ENCODE data around the gene FANCM.

Gene FANCM

DNA sequence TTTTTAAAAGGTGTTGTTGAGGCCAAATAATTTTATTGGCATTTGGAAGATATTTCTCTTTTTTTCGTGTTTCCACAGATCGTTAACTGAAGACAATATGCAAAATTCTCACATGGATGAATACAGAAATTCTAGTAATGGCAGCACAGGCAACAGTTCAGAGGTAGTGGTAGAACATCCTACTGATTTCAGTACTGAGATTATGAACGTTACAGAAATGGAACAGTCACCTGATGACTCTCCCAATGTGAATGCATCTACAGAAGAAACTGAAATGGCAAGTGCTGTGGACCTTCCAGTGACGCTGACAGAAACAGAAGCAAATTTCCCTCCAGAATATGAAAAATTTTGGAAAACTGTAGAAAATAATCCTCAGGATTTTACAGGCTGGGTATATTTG is 40.6 kb upstream of the FANCM start:
- no peak overlapping the region for H3K4me3 ChIP-seq (ENCODE audit: low read depth in 1 of 2, low read length in 1 of 2)
- H3K27ac ChIP-seq, result no peak overlapping the region
- H3K27me3 ChIP-seq, result no peaks in the 10 kb centered on the region
- H3K36me3 ChIP-seq, result peaks cover 26% of the 10 kb centered on the region
- peaks cover 0 to 7% of the 10 kb centered on the region in 2 experiments for H3K4me1 ChIP-seq (ENCODE audit: control insufficient read depth in 1 of 2, insufficient read depth in 1 of 2, low read depth in 1 of 2, low read length in 1 of 2)
- no peaks in the 10 kb centered on the region for H3K9me3 ChIP-seq
- TF ChIP-seq, protein P1, sequence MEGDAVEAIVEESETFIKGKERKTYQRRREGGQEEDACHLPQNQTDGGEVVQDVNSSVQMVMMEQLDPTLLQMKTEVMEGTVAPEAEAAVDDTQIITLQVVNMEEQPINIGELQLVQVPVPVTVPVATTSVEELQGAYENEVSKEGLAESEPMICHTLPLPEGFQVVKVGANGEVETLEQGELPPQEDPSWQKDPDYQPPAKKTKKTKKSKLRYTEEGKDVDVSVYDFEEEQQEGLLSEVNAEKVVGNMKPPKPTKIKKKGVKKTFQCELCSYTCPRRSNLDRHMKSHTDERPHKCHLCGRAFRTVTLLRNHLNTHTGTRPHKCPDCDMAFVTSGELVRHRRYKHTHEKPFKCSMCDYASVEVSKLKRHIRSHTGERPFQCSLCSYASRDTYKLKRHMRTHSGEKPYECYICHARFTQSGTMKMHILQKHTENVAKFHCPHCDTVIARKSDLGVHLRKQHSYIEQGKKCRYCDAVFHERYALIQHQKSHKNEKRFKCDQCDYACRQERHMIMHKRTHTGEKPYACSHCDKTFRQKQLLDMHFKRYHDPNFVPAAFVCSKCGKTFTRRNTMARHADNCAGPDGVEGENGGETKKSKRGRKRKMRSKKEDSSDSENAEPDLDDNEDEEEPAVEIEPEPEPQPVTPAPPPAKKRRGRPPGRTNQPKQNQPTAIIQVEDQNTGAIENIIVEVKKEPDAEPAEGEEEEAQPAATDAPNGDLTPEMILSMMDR (IDR thresholded peaks at IDR 0.05), result no peak

DNA sequence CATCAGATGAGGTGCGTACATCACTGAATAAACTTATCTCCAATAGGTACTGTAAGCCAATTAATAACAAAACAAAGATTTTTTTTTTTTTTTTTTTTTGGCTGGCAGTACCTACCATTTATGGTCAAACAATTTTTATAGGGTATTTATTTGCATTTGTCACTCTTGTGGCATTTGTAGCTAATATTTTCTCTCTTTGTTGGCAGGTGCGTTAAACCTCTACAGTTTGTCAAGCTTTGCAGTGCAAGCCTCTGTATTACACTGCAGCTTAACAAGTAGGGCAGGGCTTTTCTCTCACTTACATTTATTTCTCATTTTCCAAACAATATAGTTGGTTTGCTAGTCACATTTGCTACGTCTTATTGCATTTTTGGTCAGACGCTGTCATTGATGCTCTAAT is 39.5 kb upstream of the FANCM start:
- TF ChIP-seq, protein P1 (IDR thresholded peaks at IDR 0.05), result no peak
- peaks cover 27% of the 10 kb centered on the region for H3K36me3 ChIP-seq

DNA sequence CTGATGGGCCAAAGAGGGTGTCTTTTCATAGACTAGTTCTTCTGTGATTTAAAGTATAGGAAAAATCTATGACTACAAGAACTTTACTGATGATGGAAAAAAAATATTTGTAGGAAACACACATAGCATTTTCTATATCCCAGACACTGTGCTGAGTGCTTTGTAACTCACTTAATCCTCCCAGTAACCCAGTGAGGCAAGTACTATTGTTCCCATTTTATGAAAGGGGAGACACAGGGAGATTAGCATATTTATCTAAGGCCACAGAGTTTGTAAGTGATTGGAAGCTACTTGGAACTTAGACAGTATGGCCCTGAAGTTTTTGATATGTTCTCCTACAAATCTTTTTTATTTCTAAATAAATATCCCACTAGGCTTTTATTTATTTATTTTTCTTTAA is 31.9 kb upstream of the FANCM start:
- Histone ChIP-seq H3K4me1 (ENCODE audit: control insufficient read depth in 1 of 2, insufficient read depth in 1 of 2, low read depth in 1 of 2, low read length in 1 of 2) (no peaks in the 10 kb centered on the region), H3K4me3 (ENCODE audit: low read depth in 1 of 2, low read length in 1 of 2) (no peak overlapping the region), H3K9me3 (no peaks in the 10 kb centered on the region), H3K36me3 (peaks cover 29% of the 10 kb centered on the region), H3K27me3 (no peaks in the 10 kb centered on the region), H3K27ac (no peak overlapping the region)
- TF ChIP-seq, protein P1 (IDR thresholded peaks at IDR 0.05), result no peak

More for the DNA sequence above, 39.5 kb upstream of the FANCM start:
- H3K27me3 ChIP-seq, result no peaks in the 10 kb centered on the region
- no peak overlapping the region for H3K4me3 ChIP-seq (ENCODE audit: low read depth in 1 of 2, low read length in 1 of 2)
- peaks cover 0 to 7% of the 10 kb centered on the region in 2 experiments for H3K4me1 ChIP-seq (ENCODE audit: control insufficient read depth in 1 of 2, insufficient read depth in 1 of 2, low read depth in 1 of 2, low read length in 1 of 2)
- H3K27ac ChIP-seq, result no peak overlapping the region
- no peaks in the 10 kb centered on the region for H3K9me3 ChIP-seq

DNA sequence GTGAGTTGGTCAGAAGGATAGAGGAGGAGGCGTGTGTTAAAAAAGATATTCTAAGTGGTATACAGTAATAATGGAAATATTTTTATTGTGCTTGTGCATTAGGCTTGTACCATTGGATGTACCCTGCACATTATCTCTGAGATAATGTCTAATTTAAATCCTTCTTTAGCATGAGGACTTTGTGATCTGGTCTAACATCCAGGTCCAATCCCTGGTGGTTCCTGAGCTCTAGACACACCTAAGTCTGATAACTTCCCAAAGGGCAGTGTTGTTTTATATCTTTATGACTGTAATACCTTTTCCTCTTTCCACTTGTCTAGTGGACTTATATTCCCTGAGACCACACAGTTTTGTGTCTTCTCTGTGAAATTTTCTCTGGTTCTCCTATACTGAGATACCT is 31.2 kb upstream of the FANCM start:
- Histone ChIP-seq H3K27ac (no peak overlapping the region), H3K27me3 (no peaks in the 10 kb centered on the region), H3K4me1 (ENCODE audit: control insufficient read depth in 1 of 2, insufficient read depth in 1 of 2, low read depth in 1 of 2, low read length in 1 of 2) (no peaks in the 10 kb centered on the region), H3K36me3 (peaks cover 31% of the 10 kb centered on the region), H3K4me3 (ENCODE audit: low read depth in 1 of 2, low read length in 1 of 2) (no peak overlapping the region), H3K9me3 (no peaks in the 10 kb centered on the region)
- TF ChIP-seq, protein P1 (IDR thresholded peaks at IDR 0.05), result no peak

DNA sequence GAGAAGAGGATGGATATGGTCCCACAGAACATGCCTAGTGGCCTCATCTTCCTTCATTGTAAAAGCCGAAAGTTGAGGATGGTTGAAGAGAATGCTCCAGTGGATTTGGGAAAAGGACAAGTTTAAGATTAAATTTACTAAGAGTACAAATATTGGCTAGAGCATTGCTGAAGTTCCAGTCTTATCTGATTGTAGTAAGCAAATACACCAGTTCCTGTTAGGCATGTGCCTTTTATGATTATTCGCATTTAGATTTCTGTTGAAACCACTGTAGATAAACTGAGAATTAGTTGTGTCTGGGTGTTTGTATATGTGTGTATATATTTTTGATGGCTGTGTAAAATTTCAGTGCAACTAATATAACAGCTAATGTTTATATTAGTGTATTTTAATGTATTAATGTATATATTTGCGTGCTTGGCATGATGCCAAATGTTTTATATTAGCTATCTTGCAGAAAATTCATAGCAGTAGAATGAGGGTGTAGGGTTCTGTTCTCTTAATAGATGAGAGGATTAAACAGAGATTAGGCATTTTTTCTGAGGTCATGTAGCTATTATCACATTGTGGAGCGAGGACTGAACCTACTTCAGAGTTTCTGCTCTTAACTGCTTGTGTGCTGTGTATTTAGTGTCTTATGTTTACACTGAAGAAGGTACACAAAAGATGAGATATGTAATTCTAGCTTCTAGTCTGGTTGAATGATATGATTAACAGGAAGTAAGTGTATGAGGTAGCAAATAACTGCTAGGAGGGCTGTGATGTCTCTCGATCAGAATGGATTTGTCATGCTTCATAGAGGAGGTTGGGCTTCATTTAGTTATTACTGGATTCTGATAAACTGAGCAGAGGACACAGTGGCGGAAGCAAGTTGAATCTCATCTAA is 22.6 kb upstream of the FANCM start:
- Histone ChIP-seq H3K36me3 (peaks cover 79% of the 10 kb centered on the region), H3K27me3 (no peaks in the 10 kb centered on the region), H3K4me1 (ENCODE audit: control insufficient read depth in 1 of 2, insufficient read depth in 1 of 2, low read depth in 1 of 2, low read length in 1 of 2) (no peaks in the 10 kb centered on the region), H3K9me3 (no peaks in the 10 kb centered on the region), H3K4me3 (ENCODE audit: low read depth in 1 of 2, low read length in 1 of 2) (no peak overlapping the region), H3K27ac (no peak overlapping the region)
- TF ChIP-seq, protein P1 (IDR thresholded peaks at IDR 0.05), result no peak
